SU-DHL-6 (cell line): ENCODE data around the gene CNPY1.

Source experiments
- H2AFZ ChIP-seq: fragments of 200-600 bp; sonication (generic); 2 replicates; pipeline ENCODE4 v1.6.1; 2014; ENCODE audit warnings: low read depth, mild to moderate bottlenecking, moderate library complexity, mixed read lengths, antibody characterized with exemption, low read length; ENCODE audit not compliant: severe bottlenecking
- H3F3A ChIP-seq: fragments of 200-600 bp; shearing (Covaris generic); 2 replicates; pipeline ENCODE4 v1.6.0; 2016; ENCODE audit warnings: antibody characterized with exemption, mild to moderate bottlenecking; ENCODE audit not compliant: insufficient read depth
- H3K27ac ChIP-seq: fragments of 200-600 bp; sonication (generic); 2 replicates; pipeline ENCODE4 v1.5.1; 2016; ENCODE audit warnings: low read depth, mild to moderate bottlenecking, low read length, moderate library complexity, mixed read lengths
- H3K27me3 ChIP-seq: fragments of 200-600 bp; sonication (generic), shearing (Covaris generic); 2 replicates; pipeline ENCODE4 v1.6.0; 2014; ENCODE audit warnings: mild to moderate bottlenecking, low read length
- H3K36me3 ChIP-seq: fragments of 200-600 bp; sonication (generic); 2 replicates; pipeline ENCODE4 v1.6.1; 2014; ENCODE audit warnings: mild to moderate bottlenecking, low read length, mixed read lengths
- H3K4me2 ChIP-seq: fragments of 300-600, 200-600 bp; shearing (Covaris generic), sonication (generic); 2 replicates; pipeline ENCODE4 v1.6.0; 2014; ENCODE audit warnings: low read length, low read depth, mild to moderate bottlenecking; ENCODE audit not compliant: poor library complexity, severe bottlenecking
- H3K4me3 ChIP-seq: fragments of 200-600 bp; sonication (generic); 2 replicates; pipeline ENCODE4 v1.5.1; 2014; ENCODE audit warnings: antibody characterized with exemption, low read length, mild to moderate bottlenecking, mixed read lengths; ENCODE audit not compliant: insufficient read depth, poor library complexity, severe bottlenecking
- H3K79me2 ChIP-seq: fragments of 200-600 bp; sonication (generic); 2 replicates; pipeline ENCODE4 v1.6.1; 2014; ENCODE audit warnings: mild to moderate bottlenecking, low read length, moderate library complexity; ENCODE audit not compliant: insufficient read depth
- H3K9ac ChIP-seq: fragments of 200-600 bp; sonication (generic); 2 replicates; pipeline ENCODE4 v1.7.0; 2014; ENCODE audit warnings: mild to moderate bottlenecking, low read length
- H3K9me2 ChIP-seq: fragments of 200-600 bp; sonication (generic); replicated peaks from 2 replicates; pipeline ENCODE4 v1.6.1; 2014; ENCODE audit warnings: low read length; ENCODE audit not compliant: insufficient read depth
- H3K9me3 ChIP-seq: fragments of 200-600 bp; sonication (generic); 2 replicates; pipeline ENCODE4 v1.6.1; 2014; ENCODE audit warnings: low read length, mixed read lengths; ENCODE audit not compliant: insufficient read depth
- H4K20me1 ChIP-seq: fragments of 200-600 bp; sonication (generic); 2 replicates; pipeline ENCODE4 v1.6.1; 2014; ENCODE audit warnings: low read depth, mild to moderate bottlenecking, antibody characterized with exemption, low read length, moderate library complexity, mixed read lengths
- CTCF ChIP-seq: fragments of 200-600 bp; sonication (generic); IDR thresholded peaks from one replicate; pipeline ENCODE4 v1.5.1; 2017; ENCODE audit warnings: antibody characterized with exemption, mild to moderate bottlenecking, low read length, moderate library complexity; ENCODE audit not compliant: insufficient read depth, poor library complexity, severe bottlenecking
- EZH2phosphoT487 ChIP-seq: fragments of 200-600 bp; sonication (generic), shearing (Covaris generic); conservative IDR thresholded peaks from 2 replicates; pipeline ENCODE4 v1.6.1; 2018; ENCODE audit warnings: mild to moderate bottlenecking, antibody characterized with exemption, low read length, moderate library complexity, mixed read lengths

The CNPY1 gene

GRCh38 chr7:155509725-155510551, 36.4 kb downstream of the CNPY1 start:
- Histone ChIP-seq H3F3A (no peaks in the 10 kb centered on the region), H3K27me3 (no peaks in the 10 kb centered on the region), H3K4me2 (no peak overlapping the region), H3K36me3 (no peaks in the 10 kb centered on the region), H4K20me1 (no peaks in the 10 kb centered on the region), H3K9ac (no peak overlapping the region), H3K27ac (no peak overlapping the region), H3K9me2 (no peaks in the 10 kb centered on the region), H3K4me3 (no peak overlapping the region), H2AFZ (no peak overlapping the region), H3K79me2 (no peaks in the 10 kb centered on the region), H3K9me3 (no peaks in the 10 kb centered on the region)
- TF ChIP-seq EZH2phosphoT487 (no peak), CTCF (no peak)

DNA sequence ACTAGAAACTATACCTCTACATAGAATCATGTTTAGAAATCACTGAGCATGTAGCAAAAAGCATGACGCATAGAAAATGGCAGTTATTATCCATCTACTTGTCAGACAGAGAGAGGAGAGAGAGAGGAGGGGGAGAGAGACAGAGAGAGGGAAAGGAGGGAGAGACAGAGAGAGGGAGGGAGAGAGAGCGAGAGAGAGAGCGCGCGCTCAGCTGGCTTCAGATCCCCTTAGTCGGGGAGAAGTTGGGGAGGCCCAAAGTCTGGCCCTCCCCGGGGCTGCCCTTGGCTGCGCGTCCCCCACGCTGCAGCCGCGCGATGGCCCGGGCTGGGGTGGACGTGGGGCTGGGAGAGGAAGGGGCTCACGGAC, 37.0 kb downstream of the CNPY1 start:
- Histone ChIP-seq H3F3A (no peaks in the 10 kb centered on the region), H3K79me2 (no peaks in the 10 kb centered on the region), H3K27me3 (no peaks in the 10 kb centered on the region), H4K20me1 (no peaks in the 10 kb centered on the region), H3K9ac (no peak overlapping the region), H3K4me3 (no peak overlapping the region), H2AFZ (no peak overlapping the region), H3K27ac (no peak overlapping the region), H3K36me3 (no peaks in the 10 kb centered on the region), H3K9me2 (no peaks in the 10 kb centered on the region), H3K9me3 (no peaks in the 10 kb centered on the region), H3K4me2 (no peak overlapping the region)
- no peak for TF ChIP-seq CTCF
- TF ChIP-seq EZH2phosphoT487, result no peak

- Histone ChIP-seq H3K9ac (no peak overlapping the region), H3K79me2 (no peaks in the 10 kb centered on the region), H3K36me3 (no peaks in the 10 kb centered on the region), H4K20me1 (no peaks in the 10 kb centered on the region), H3K27me3 (no peaks in the 10 kb centered on the region), H3F3A (no peaks in the 10 kb centered on the region), H3K27ac (no peak overlapping the region), H3K4me2 (no peak overlapping the region), H2AFZ (no peak overlapping the region), H3K9me2 (no peaks in the 10 kb centered on the region), H3K9me3 (no peaks in the 10 kb centered on the region), H3K4me3 (no peak overlapping the region)
- TF ChIP-seq EZH2phosphoT487 (no peak), CTCF (no peak)
Measured at GRCh38 chr7:155508376-155509358, 37.7 kb downstream of the CNPY1 start.
